Neural cell (in vitro differentiated cells): ENCODE measurements around the gene MYH7B. TPM values are rescaled to one million over a fixed set of nuclear protein-coding genes. Genes with fewer than 3 reads are reported as not detected.
A peak's percentile ranks its signal among the peaks of the same experiment; 100 is the strongest.

Experiments used
- H2AFZ ChIP-seq: fragments of 200-600, 300-800 bp; sonication (generic), shearing (Covaris generic); 2 replicates; pipeline ENCODE4 v1.6.0; 2014; ENCODE audit warnings: low read depth, mild to moderate bottlenecking, antibody characterized with exemption, low read length, moderate library complexity
- H3F3A ChIP-seq: fragments of 200-600 bp; shearing (Covaris generic); 2 replicates; pipeline ENCODE4 v1.6.1; 2016; ENCODE audit warnings: mild to moderate bottlenecking, moderate library complexity, mixed read lengths, antibody characterized with exemption, low read length; ENCODE audit not compliant: insufficient read depth, poor library complexity, severe bottlenecking
- H3K27ac ChIP-seq: fragments of 200-600, 300-800 bp; sonication (generic), shearing (Covaris generic); 2 replicates; pipeline ENCODE4 v1.5.1; 2014; ENCODE audit warnings: mild to moderate bottlenecking, low read length, moderate library complexity
- H3K27me3 ChIP-seq: fragments of 300-800, 200-600 bp; sonication (generic), shearing (Covaris generic); 2 replicates; pipeline ENCODE4 v1.6.0; 2014; ENCODE audit warnings: mild to moderate bottlenecking, low read depth, low read length, moderate library complexity; ENCODE audit not compliant: insufficient read depth
- H3K36me3 ChIP-seq: fragments of 300-800, 200-600 bp; sonication (generic), shearing (Covaris generic); 2 replicates; pipeline ENCODE4 v1.5.1; 2014; ENCODE audit warnings: mild to moderate bottlenecking, antibody characterized with exemption, low read length, moderate library complexity; ENCODE audit not compliant: insufficient read depth
- H3K4me2 ChIP-seq: fragments of 300-800, 200-600 bp; sonication (generic), shearing (Covaris generic); 2 replicates; pipeline ENCODE4 v1.6.0; 2014; ENCODE audit warnings: mild to moderate bottlenecking, low read length
- H3K4me3 ChIP-seq: fragments of 300-800, 200-600 bp; sonication (generic), shearing (Covaris generic); 2 replicates; pipeline ENCODE4 v1.5.1; 2014; ENCODE audit warnings: mild to moderate bottlenecking, low read length, moderate library complexity
- H3K79me2 ChIP-seq: fragments of 200-600 bp; shearing (Covaris generic); replicated peaks from 2 replicates; pipeline ENCODE4 v1.6.0; 2014; ENCODE audit warnings: mild to moderate bottlenecking, low read length, moderate library complexity; ENCODE audit not compliant: insufficient read depth
- H3K9ac ChIP-seq: fragments of 300-800, 200-600 bp; sonication (generic), shearing (Covaris generic); 2 replicates; pipeline ENCODE4 v1.6.1; 2016; ENCODE audit warnings: mild to moderate bottlenecking, low read length, mixed read lengths
- H3K9me2 ChIP-seq: fragments of 200-600 bp; shearing (Covaris generic); 2 replicates; pipeline ENCODE4 v1.6.1; 2016; ENCODE audit warnings: mild to moderate bottlenecking, low read length, mixed read lengths; ENCODE audit not compliant: insufficient read depth
- H3K9me3 ChIP-seq: fragments of 200-600, 300-800 bp; sonication (generic), shearing (Covaris generic); 2 replicates; pipeline ENCODE4 v1.6.1; 2016; ENCODE audit warnings: mild to moderate bottlenecking, mixed run types, low read length, moderate library complexity, mixed read lengths
- H4K20me1 ChIP-seq: fragments of 200-600 bp; shearing (Covaris generic); 2 replicates; pipeline ENCODE4 v1.6.1; 2016; ENCODE audit warnings: mild to moderate bottlenecking, mixed run types; ENCODE audit not compliant: insufficient read depth
- EP300 ChIP-seq: fragments of 450-650 bp; conservative IDR thresholded peaks from 2 replicates; pipeline ENCODE4 v1.6.1; 2014; ENCODE audit warnings: antibody characterized with exemption, mild to moderate bottlenecking, moderate library complexity; ENCODE audit not compliant: poor library complexity, severe bottlenecking
- EZH2 ChIP-seq: fragments of 200-600, 300-800 bp; shearing (Covaris generic), sonication (generic); IDR thresholded peaks from 2 replicates; pipeline ENCODE4 v1.6.1; 2014; ENCODE audit warnings: antibody characterized with exemption, low read length, borderline replicate concordance, mild to moderate bottlenecking; ENCODE audit not compliant: insufficient read depth, poor library complexity, severe bottlenecking
- MXI1 ChIP-seq: fragments of 450-650 bp; conservative IDR thresholded peaks from 2 replicates; pipeline ENCODE4 v1.6.1; 2014; ENCODE audit warnings: antibody characterized with exemption, mild to moderate bottlenecking; ENCODE audit not compliant: poor library complexity, severe bottlenecking
- POLR2AphosphoS5 ChIP-seq: IDR thresholded peaks from 2 replicates; pipeline ENCODE4 v1.6.1; 2012
- RAD21 ChIP-seq: fragments of 450-650 bp; conservative IDR thresholded peaks from 2 replicates; pipeline ENCODE4 v1.6.1; 2014; ENCODE audit warnings: antibody characterized with exemption, mild to moderate bottlenecking, moderate library complexity
- SMC3 ChIP-seq: fragments of 450-650 bp; conservative IDR thresholded peaks from 2 replicates; pipeline ENCODE4 v1.6.1; 2014; ENCODE audit warnings: antibody characterized with exemption, mild to moderate bottlenecking, moderate library complexity; ENCODE audit not compliant: poor library complexity
- TAF1 ChIP-seq: IDR thresholded peaks from 2 replicates; pipeline ENCODE4 v1.6.1; 2012; ENCODE audit warnings: low read depth
- polyA minus RNA-seq: library from RNA; depleted of rRNA, polyadenylated mRNA; stranded (reverse); fragments of >200 nt; gene quantifications from 2 replicates; pipeline ENCODE4 v1.2.3, GENCODE V29; 2014
- polyA plus RNA-seq: library from polyadenylated mRNA; depleted of rRNA; stranded (reverse); fragments of >200 nt; gene quantifications from 2 replicates; pipeline ENCODE4 v1.2.3, GENCODE V29; 2014
- TF ChIP-seq, protein P1 (sequence below): IDR thresholded peaks from 2 replicates; pipeline ENCODE4 v1.6.1; 2012; ENCODE audit warnings: borderline replicate concordance
- TF ChIP-seq, protein P2 (sequence below): fragments of 450-650 bp; IDR thresholded peaks from 2 replicates; pipeline ENCODE4 v1.5.1; 2014; ENCODE audit warnings: antibody characterized with exemption, mild to moderate bottlenecking, moderate library complexity; ENCODE audit not compliant: poor library complexity, severe bottlenecking

MYH7B gene
- polyA plus RNA-seq (0.18 TPM in 1 of 2 replicates, not detected in the other), polyA minus RNA-seq (0.23 TPM in 1 of 2 replicates, not detected in the other)

DNA sequence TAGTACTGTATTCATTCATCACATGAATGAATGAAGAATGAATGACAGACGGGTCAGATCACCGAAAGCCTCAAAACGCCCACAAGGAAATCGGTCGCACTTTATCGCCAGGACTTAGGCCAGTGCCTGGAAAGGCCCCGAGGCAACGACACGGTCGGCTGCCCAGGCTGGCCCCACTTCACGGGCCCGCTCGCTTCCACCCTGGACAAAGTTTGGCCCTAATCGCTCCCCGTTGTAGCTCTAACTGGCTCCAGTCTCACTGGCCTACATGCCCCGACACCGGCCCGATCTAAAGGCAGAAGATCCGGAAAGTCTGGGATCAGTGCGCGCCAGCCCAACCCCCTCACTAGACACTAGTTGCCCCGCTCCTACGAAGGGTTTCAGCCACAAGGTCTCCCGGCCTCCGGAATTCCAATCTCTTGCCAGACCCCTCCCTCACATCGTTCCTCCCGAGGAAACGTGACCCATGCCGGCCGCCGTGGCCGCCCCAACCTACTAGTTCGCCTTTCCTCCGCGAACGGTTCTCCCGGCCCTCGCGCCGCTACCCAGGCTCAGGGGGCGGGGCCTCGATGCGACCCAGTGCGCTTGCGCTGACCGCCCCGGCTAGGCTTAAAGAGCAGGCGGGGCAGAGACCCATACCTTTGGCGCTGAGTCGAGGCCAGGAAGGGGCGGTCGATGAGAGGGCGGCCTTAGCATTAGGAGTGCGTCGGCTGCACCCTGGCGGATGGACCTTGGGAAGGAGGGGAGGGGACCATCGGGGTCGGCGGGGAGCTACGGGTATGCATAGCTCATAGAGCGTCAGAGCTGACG is at the start of gene MYH7B, which contains the start of gene GSS:
TSS of gene MYH7B (plus strand) at position 638 of the 810 bp plus-strand sequence. CDS start 22,138 bp downstream, outside the sequence.
TSS of gene GSS (minus strand) at position 576 of the 810 bp plus-strand sequence. CDS start 3,954 bp downstream, outside the sequence.
- H2AFZ ChIP-seq, result peak within 1 kb of the TSS; percentile 81
- TF ChIP-seq, protein P1, sequence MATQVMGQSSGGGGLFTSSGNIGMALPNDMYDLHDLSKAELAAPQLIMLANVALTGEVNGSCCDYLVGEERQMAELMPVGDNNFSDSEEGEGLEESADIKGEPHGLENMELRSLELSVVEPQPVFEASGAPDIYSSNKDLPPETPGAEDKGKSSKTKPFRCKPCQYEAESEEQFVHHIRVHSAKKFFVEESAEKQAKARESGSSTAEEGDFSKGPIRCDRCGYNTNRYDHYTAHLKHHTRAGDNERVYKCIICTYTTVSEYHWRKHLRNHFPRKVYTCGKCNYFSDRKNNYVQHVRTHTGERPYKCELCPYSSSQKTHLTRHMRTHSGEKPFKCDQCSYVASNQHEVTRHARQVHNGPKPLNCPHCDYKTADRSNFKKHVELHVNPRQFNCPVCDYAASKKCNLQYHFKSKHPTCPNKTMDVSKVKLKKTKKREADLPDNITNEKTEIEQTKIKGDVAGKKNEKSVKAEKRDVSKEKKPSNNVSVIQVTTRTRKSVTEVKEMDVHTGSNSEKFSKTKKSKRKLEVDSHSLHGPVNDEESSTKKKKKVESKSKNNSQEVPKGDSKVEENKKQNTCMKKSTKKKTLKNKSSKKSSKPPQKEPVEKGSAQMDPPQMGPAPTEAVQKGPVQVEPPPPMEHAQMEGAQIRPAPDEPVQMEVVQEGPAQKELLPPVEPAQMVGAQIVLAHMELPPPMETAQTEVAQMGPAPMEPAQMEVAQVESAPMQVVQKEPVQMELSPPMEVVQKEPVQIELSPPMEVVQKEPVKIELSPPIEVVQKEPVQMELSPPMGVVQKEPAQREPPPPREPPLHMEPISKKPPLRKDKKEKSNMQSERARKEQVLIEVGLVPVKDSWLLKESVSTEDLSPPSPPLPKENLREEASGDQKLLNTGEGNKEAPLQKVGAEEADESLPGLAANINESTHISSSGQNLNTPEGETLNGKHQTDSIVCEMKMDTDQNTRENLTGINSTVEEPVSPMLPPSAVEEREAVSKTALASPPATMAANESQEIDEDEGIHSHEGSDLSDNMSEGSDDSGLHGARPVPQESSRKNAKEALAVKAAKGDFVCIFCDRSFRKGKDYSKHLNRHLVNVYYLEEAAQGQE, result peak; percentile 87
- TF ChIP-seq RAD21, result peak; percentile 54
- TF ChIP-seq, protein P2, sequence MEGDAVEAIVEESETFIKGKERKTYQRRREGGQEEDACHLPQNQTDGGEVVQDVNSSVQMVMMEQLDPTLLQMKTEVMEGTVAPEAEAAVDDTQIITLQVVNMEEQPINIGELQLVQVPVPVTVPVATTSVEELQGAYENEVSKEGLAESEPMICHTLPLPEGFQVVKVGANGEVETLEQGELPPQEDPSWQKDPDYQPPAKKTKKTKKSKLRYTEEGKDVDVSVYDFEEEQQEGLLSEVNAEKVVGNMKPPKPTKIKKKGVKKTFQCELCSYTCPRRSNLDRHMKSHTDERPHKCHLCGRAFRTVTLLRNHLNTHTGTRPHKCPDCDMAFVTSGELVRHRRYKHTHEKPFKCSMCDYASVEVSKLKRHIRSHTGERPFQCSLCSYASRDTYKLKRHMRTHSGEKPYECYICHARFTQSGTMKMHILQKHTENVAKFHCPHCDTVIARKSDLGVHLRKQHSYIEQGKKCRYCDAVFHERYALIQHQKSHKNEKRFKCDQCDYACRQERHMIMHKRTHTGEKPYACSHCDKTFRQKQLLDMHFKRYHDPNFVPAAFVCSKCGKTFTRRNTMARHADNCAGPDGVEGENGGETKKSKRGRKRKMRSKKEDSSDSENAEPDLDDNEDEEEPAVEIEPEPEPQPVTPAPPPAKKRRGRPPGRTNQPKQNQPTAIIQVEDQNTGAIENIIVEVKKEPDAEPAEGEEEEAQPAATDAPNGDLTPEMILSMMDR, result peak; percentile 67
- peak; percentile 51 for TF ChIP-seq SMC3
- peak; percentile 86 for TF ChIP-seq TAF1
- TF ChIP-seq EZH2, result no peak
- TF ChIP-seq POLR2AphosphoS5, result peak; percentile 83
- TF ChIP-seq EP300, result peak; percentile 20
- peak; percentile 68 for TF ChIP-seq MXI1
- H3K27ac ChIP-seq, result peak within 1 kb of the TSS; percentile 80
- H3K36me3 ChIP-seq, result no peaks in the 10 kb centered on the region
- peak within 1 kb of the TSS; percentile 98 for H3K4me2 ChIP-seq
- H3K79me2 ChIP-seq, result no peaks in the 10 kb centered on the region
- peak within 1 kb of the TSS; percentile 89 for H3K4me3 ChIP-seq
- peak within 1 kb of the TSS; percentile 77 for H3K9ac ChIP-seq
- no peaks in the 10 kb centered on the region for H3K9me3 ChIP-seq
- no peaks in the 10 kb centered on the region for H3K27me3 ChIP-seq
- H4K20me1 ChIP-seq, result no peaks in the 10 kb centered on the region
- no peaks in the 10 kb centered on the region for H3F3A ChIP-seq
- H3K9me2 ChIP-seq, result no peaks in the 10 kb centered on the region

DNA sequence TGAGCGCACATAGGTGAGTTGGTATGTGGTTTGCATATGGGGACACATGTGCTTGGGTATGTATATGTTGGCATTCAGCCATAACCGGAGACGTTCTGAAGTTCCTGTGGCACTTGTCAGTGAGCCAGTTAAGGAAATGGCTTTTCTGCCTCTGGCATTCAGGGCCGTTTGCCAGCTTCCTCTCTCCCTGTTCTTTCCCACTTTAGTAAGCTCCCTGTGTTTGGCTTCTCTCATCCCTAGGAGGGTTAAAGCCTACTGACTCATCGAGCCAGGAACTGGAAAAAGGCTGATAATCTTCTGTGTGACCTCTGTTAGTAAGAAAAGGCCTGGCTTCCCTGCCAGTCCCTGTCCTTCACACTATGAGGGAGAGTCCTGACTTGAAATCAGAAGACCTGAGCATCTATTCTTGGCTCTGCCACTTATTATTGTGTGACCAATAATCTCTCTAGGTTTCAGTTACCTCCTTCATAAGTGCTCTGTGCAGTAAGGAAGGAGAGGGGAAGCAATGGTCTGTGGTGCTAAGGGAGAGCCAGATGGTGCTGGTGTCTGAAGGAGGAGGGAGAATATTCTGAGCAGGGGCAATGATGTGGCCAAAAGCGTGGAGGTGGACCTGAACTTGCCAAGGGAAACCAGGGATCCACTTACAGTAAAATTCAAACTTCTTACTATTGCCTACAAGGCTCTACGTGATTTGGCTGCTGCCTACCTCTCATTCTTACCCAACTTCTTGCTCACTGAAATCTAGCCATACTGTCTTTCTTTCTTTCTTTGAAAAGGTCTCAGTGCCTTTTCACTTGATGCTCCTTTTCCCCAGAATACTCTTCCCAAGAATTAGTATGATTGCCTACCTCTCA is 47.8 kb upstream of the MYH7B start:
- H3K4me2 ChIP-seq, result no peak overlapping the region
- TF ChIP-seq TAF1, result no peak
- no peak for TF ChIP-seq EZH2
- no peak for TF ChIP-seq MXI1
- TF ChIP-seq SMC3, result no peak
- no peak for TF ChIP-seq EP300
- TF ChIP-seq RAD21, result no peak
- no peak for TF ChIP-seq POLR2AphosphoS5
- TF ChIP-seq, protein P1, result no peak
- TF ChIP-seq, protein P2, result no peak
- H3K27ac ChIP-seq, result no peak overlapping the region
- H3K9me2 ChIP-seq, result no peaks in the 10 kb centered on the region
- H3K9me3 ChIP-seq, result no peaks in the 10 kb centered on the region
- H3K79me2 ChIP-seq, result no peaks in the 10 kb centered on the region
- no peak overlapping the region for H2AFZ ChIP-seq
- H3F3A ChIP-seq, result no peaks in the 10 kb centered on the region
- no peaks in the 10 kb centered on the region for H4K20me1 ChIP-seq
- no peak overlapping the region for H3K9ac ChIP-seq
- H3K27me3 ChIP-seq, result no peaks in the 10 kb centered on the region
- no peak overlapping the region for H3K4me3 ChIP-seq
- H3K36me3 ChIP-seq, result no peaks in the 10 kb centered on the region
